GM21447 (cell line): ENCODE results near the gene INO80B.
"Not testable (repeated sequence)": the region's sequence is repeated elsewhere in the genome, so short reads cannot be mapped to it uniquely, and the experiment has no call there.

Experiments used
- ATAC-seq: cut with Tn5 transposase; IDR thresholded peaks from one replicate; pipeline ENCODE4 v1.9.1; 2021; ENCODE audit not compliant: unreplicated experiment

The INO80B gene

DNA sequence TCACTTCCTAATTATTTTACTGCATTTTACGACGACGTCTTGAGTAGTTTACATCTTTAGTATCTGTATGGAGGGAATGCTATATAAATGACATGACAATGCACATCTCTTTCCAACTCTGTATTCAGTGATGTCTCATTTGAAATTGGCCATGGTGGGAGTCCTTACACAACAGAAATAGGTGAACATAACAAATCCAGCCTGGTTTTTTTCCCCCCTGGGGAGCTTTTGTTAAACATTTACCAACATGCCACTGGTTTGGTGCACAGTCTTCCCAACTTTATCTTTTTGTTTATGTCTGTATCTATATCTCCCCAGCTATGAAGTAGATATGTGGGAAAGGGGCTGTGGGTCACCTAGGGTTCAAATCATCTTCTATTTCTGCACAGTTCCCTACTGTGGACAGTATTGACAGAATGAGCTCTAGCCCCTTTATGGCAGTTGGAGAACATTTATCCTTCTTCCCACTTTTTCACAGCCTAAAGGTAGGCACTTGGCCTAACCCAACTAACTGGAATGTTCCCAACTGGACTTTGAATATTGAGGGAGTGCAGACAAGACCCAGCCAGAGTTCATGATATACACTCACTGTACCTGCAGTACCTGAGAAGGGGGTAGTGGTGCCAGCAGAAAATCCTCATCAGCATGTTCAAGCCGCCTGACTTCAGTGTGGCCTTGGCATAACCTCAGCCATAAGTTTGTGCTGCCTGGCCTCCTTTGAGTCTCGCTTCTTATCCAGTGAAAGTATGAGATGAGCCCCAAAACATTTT is 7.5 kb upstream of the INO80B start:
- no peak for ATAC-seq

DNA sequence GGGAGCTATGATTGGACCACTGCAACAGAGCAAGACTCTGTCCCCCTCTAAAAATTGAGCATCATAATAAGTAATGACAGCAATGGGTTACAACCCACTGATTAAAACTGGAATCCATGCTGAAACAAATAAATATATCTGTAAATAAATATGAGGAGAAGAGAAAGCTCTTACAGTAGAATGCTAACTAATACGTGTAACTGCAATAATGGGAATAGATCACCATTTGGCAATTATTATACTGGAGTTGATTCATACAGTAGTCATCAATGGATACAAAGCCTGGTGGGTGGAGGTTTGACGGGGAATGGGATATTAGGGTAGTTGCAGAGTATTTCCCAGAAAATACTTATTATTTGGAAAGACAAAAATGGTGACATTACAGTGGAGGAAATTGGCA is 6.1 kb upstream of the INO80B start:
- ATAC-seq, result no peak

DNA sequence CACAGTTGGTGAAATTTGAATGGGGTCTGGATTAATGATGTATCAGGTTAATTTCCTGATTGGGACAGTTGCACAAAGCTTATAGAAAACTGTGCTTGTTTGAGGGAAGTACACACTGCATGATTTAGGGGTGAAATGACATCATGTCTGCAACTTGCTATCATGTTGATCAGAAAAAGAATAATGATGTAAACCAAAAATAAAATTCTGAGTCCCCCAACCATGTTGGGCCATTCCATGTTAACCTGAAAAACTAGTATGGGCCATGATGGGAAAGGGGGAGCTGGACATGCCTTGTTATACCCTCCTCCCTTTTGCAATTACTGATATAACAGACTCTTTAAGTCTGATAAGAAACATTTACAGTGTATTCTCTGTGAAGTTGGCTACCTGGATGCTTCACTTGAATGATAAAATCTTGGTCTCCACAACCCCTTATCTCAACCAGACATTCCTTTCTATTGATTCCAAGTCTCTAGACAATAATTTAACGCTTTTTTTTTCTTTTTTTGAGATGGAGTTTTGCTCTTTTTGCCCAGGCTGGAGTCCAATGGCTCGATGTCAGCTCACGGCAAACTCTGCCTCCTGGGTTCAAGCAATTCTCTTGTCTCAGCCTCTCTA is 4.2 kb upstream of the INO80B start:
- ATAC-seq, result no peak

DNA sequence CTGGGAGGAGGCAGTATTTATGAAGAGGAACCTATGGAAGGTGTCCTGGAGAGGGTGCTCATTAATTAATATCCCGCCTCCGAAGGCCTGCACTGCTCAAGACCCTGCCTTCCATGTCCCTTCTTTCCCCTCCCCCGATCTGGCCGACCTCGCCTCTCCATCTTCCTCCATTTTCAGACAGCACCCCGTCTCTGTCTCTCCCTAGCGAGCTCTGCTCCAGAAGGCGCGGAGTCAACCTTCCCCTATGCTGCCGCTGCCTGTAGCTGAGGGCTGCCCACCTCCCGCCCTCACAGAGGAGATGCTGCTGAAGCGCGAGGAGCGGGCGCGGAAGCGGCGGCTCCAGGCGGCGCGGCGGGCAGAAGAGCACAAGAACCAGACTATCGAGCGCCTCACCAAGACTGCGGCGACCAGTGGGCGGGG is 2.3 kb downstream of the INO80B start:
- ATAC-seq, result no peak

DNA sequence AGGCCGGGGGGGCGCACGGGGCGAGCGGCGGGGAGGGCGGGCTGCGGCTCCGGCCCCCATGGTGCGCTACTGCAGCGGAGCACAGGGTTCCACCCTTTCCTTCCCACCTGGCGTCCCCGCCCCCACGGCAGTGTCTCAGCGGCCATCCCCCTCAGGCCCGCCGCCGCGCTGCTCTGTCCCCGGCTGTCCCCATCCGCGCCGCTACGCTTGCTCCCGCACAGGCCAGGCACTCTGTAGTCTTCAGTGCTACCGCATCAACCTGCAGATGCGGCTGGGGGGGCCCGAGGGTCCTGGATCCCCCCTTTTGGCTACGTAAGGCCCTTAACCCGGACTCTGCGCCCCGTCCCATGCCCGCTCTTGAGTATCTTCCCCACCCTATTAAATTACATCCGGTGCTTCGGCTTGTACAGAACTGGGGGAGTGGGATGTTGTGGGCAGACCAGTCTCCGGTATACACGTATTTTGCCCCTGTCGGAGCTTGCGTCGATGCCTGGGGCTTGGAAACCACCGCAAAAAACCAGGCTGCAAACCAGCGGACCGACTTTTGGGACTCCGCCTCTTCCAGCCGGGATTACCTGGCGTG is 2.8 kb downstream of the INO80B start:
- peak; percentile 30 for ATAC-seq

DNA sequence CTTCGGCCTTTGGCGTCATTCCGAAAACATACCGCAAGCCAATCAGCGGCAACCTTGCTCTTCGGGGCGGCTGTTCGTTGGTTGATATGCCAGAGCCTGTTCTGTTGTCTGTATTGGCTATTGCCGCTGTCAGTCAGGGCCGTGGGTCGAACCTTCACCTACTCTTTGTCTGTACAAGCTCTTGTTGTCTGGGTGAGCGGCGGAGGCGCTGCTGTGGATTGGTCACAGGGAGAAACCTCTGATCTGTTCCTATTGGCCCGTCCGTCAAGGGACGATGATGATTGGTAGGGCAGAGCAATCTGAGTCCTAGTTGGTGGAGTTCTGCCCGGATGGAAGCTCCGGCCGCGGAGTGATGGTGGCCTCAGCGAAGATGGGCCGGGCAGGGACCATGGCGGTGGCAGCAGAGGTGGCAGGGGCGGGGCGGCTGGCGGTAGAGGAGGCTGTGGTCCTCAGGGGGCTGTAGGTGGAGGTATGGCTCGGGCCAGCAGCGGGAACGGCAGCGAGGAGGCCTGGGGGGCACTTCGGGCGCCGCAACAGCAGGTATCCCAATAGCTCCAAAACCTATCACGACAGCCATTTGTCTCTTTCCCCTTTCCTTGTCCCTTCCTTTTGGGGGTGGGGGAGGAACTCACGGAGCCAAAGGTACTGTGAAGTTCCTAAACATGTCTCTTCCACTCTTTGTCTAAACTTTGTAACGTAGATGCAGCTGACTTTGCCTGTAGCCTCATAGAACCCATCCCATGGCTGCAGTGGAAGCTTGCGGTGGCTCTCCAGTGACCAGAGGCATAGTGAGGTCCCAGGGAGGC is 3.4 kb downstream of the INO80B start, which contains the start of gene WBP1:
Gene WBP1 (plus strand): TSS at position 307 of the 806 bp plus-strand sequence. CDS start 165 bp downstream, at position 472.
- peak; percentile 86 for ATAC-seq

DNA sequence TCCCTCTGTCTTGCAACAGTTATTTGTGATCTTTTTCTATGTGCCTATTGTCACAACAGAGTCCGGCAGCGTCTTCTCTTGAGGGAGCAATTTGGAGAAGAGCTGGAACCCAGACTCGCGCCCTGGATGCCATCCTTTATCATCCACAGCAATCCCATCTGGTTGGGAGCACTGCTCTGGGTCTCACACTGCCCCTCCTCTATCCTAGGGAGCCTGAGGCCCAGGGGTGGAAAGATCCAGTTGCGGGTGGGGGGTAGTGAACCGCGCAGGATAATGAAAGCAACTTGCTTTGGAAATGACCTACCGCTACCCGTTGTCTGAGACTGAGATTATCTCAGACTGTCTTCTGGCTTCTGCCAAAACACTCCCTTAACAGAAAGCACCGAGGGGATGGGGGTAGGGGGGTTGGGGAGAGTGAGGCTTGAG is 4.1 kb downstream of the INO80B start:
- no peak for ATAC-seq

DNA sequence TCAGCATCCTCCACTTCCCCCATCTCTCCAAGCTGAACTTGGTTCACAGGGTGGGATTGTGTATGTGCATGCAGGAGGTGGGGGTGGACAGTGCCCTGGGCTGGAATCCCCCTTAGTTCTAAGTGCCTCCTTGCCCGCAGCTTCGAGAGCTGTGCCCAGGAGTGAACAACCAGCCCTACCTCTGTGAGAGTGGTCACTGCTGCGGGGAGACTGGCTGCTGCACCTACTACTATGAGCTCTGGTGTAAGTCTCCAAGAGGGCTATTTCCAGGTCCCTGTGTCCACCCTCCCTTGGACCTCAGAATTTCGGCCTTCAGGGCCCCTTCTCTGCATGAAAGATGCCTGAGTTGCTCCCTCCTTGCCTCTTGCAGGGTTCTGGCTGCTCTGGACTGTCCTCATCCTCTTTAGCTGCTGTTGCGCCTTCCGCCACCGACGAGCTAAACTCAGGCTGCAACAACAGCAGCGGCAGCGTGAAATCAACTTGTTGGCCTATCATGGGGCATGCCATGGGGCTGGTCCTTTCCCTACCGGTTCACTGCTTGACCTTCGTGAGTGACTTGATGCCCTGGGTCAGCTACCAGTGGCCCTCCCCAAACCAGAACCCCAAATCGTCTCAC is 4.7 kb downstream of the INO80B start:
- not testable (repeated sequence) for ATAC-seq

DNA sequence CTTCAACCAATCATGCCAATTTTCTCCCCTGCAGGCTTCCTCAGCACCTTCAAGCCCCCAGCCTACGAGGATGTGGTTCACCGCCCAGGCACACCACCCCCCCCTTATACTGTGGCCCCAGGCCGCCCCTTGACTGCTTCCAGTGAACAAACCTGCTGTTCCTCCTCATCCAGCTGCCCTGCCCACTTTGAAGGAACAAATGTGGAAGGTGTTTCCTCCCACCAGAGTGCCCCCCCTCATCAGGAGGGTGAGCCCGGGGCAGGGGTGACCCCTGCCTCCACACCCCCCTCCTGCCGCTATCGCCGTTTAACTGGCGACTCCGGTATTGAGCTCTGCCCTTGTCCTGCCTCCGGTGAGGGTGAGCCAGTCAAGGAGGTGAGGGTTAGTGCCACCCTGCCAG is 5.3 kb downstream of the INO80B start:
- ATAC-seq, result not testable (repeated sequence)

DNA sequence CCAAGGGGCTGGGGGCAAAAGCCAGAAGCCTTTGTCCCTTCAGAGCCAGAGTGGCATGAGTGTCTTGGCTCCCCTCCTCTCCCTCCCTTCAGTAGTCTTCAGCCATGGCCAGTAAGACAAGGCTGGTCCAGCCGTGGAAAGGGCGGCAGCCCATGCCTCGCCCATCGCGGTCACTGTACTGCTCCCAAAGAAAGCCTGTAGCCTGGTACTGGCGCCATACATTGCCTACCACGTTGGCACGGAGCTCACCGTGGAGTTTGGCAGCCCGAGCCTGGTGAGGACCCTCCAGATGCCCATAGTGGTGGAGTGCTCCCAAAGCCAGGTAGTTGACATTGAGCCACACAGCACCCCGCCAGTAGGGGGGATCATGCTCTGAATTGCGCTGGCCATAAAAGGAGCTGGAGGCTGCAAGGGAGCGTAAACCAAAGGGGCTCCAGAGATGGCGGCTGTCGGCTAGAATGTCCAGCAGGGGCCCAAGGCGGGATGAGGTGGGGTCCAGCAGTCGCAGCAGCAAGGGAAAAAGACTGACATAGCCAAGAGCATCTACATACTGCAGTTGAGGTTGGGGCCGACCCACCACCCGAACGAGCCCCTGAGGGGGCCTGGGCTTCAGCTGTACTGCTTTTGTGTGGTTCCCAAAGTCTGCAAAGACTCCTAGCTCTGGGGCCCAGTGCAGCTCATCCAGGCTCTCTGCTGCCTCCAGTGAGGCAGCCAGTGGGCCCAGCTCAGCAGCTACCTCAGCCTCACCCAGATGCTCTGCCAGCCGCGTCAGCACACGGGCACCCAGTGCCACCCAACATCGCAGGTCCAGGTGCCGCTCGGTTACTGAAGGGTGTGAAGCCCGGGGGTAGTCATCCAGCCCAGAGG is 6.5 kb downstream of the INO80B start:
- ATAC-seq, result no peak

DNA sequence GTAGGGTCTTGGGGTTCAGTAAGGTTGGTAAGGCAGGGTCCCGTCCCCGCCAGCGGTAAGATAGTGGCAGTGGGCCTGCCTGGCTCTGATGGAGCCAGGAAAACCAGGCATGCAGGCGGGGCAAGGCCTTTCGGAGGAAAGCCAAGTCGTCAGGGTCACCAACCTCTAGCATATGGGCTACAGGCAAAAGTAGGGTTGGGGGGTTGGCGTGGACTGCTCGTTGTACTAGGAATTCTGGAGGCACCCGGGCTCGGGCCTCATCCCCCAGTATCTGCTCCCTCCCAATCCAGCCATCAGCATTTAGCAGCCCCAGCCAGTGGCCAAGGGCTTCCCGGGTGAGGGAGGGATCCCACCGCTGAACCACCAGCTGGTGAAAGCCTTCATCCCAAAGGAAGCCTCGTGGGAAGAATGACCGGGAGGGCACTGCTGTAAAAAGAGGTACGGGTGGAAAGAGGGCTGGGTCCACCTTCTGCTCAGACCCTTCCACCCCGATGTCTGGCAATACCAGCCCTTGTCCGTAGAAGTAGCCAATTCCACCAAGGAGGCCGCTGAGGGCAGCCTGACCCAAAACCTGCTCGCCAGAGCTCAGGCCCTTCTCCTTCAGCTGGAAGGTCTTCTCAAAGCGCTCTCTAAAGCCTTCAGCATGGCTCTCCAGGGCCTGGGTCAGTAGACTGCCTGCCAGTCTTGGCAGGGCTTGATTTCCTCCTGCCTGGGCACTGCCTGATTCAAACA is 7.3 kb downstream of the INO80B start:
- ATAC-seq, result no peak

DNA sequence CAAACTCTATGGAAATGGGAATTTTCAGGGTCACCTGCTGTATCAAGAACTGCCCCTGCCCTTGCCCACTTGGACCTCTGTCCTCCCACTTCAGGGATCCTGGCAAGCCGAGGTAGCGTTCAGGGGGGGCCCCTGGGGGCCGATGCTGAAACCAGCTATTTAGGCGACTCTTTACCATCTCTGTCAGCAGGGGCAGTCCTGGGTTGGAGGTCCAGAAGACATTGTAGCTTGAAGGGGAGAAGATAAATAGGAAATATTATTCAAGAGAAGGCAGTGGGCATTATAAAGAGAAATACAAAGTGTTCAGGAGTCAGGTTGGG is 7.9 kb downstream of the INO80B start:
- ATAC-seq, result no peak

DNA sequence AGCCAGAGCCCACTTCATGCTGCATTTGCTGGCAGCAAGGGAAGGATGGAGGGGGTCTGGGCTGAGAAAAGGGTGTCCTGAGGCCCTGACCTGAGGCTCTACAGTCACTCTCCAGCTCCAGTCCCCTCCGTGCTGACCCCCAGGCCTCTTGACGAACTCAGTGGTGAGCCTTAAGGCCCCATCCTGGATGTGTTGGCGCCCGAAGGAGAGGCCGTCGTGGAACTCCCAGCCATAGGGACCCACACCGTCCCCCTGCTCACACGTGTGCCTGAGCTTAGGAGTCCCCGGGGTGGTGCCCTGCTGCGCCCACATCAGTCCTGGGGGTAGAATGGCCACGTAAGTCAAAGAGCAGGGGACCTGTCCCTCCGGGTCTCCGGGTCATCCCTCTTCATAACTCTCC is 9.5 kb downstream of the INO80B start:
- ATAC-seq, result no peak

DNA sequence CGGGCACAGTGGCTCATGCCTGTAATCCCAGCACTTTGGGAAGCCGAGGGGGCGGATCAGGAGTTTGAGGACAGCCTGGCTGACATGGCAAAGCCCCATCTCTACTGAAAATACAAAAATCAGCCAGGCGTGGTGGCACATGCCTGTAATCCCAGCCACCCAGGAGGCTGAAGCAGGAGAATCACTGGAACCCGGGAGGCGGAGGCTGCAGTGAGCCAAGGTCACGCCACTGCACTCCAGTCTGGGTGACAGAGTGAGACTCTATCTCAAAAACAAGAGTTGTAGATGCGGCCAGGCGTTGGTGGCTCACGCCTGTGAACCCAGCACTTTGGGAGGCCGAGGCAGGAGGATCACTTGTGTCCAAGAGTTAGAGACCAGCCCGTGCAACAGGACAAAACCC is 15.9 kb downstream of the INO80B start:
- ATAC-seq, result not testable (repeated sequence)

DNA sequence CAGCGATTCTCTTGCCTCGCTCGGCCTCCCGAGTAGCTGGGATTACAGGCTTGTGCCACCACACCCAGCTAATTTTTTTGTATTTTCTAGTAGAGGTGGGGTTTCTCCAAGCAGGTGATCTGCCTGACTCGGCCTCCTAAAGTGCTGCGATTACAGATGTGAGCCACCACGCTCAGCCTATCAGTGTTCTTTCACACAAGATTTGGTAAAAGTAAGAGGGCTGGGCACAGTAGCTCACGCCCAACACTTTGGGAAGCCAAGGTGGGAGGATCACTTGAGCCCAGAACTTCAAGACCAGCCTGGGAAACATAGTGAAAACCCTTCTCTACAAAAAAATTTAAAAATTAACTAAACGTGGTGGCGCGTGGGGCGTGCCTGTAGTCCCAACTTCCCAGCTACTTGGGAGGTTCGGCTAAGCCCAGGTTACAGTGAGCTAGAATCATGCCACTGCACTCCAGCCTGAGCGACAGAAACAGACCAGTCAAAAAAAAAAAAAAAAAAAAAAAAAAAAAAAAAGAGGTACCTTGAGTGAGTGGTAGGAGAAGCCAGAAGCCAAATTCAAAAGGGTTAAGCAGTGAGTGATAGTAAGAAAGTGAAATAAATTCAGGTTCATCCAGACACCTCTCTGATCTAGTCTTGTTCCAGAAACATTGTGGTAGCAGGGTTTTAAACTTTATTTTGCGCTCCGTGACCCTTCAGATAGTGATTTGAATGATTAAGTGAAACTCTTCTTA is 16.6 kb downstream of the INO80B start:
- ATAC-seq, result no peak

DNA sequence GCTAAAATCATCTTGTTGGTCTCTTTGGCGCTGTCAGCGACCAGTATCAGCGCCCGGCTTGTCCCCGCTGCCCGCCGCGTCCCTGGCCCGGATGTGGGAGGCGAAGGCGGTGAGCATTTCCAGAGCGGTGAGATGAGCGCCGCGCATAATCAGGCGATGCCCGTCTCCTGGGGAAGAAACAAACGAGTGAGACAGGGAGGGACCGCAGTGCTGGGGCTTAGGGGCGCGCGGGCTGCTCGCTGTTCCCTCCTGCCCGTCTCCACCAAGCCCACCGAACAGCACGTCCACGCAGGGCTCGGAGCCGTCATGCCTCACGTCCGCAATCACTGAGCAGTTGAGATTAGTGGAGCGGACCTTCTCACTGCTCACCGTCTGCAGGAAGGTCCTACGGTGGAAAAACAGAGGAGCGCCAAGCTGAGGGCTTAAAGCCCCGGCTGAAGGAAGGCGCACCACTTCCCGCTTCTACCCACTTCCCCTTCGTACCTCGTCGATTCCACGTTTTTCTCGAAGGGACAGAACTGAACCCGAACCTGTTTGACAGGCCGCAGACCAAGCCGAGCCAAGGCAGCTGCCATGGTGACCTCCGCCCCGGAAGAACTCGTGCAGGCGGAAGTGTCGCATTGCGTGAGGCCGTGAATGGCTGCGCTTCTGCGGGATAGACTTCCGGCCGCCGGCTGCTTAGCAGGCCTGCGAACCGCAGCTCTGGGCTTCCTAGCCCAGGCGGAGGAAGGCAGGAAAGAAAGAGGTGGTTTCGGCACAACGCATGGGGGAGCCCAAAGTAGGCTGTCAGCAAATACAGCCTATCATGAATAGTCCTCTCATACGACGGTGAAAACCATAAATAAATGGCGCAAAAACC is 17.4 kb downstream of the INO80B start, which contains the start of gene MRPL53:
Gene MRPL53 (minus strand): TSS at position 595 of the 859 bp plus-strand sequence. CDS start 20 bp downstream, at position 575.
- peak; percentile 85 for ATAC-seq

DNA sequence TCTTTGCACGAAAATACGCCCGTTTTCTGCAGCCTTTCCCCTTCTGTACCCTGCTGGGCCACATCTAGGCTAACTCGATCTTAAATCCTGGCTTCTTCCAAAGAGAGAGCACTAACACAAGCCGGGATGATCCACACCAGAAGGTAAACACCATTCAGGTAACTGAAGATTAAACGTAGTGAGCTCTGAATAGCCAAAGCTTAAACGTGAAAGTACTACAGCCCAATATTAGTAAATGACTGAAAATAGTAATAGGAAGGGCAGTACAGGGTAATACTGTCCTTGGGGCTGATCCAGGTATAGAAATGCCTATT is 18.0 kb downstream of the INO80B start:
- ATAC-seq, result no peak

DNA sequence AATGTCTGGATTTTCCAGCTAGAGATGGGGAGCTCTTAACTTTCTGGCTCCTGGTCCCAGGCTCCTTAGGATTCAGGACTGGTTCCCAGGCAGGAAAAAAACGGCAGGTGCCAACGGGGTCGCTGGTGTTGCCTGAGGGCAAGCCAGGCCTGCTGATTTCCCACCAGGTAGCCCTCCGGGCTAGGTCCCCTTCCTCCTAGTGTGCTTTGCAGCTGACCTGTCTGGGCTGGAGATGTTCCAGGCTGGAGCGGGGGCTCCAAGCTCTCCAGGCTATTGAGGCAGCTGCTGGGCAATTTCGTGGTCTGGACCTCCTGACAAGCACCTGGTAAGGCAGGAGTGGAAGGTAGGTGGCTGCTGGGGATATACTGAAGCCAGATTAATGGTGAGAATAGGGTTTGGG is 19.6 kb downstream of the INO80B start:
- no peak for ATAC-seq
